GOT3 (cell line): ENCODE results near the gene ARHGAP42.

ENCODE experiments used
- DNase-seq: peaks from one replicate; lab custom pipeline; 2025; ENCODE audit warnings: mixed read lengths; lab: John Stamatoyannopoulos, UW

Gene ARHGAP42

GRCh38 chr11:100918551-100919500, 231.7 kb downstream of the ARHGAP42 start:
- no peak for DNase-seq

- no peak for DNase-seq
Measured at GRCh38 chr11:100920593-100920992, 233.5 kb downstream of the ARHGAP42 start.

GRCh38 chr11:100922121-100922520, 235.0 kb downstream of the ARHGAP42 start:
- DNase-seq: no peak

- DNase-seq: no peak
Measured at GRCh38 chr11:100923555-100923954, 236.5 kb downstream of the ARHGAP42 start.

DNA sequence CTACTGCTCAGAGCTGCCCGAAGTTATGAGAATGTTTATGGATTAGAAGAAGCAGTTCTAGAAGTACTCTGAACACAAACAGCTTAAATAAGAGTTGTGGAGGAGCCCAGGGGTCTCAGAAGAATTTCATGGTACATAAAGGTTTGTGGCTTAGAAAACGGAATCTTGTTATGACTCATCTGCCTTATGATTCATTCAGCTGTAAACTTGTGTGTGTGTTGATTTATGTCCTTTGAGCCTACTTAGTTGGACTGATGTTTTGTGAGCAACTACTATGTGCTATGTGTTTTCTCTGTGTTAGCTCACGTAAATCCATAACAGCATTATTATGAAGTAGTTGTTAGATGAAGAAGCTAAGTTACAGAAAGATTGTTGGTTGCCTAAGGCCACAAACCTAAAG, 238.8 kb downstream of the ARHGAP42 start:
- DNase-seq: no peak

GRCh38 chr11:100927579-100927978, 240.5 kb downstream of the ARHGAP42 start:
- DNase-seq: no peak

DNA sequence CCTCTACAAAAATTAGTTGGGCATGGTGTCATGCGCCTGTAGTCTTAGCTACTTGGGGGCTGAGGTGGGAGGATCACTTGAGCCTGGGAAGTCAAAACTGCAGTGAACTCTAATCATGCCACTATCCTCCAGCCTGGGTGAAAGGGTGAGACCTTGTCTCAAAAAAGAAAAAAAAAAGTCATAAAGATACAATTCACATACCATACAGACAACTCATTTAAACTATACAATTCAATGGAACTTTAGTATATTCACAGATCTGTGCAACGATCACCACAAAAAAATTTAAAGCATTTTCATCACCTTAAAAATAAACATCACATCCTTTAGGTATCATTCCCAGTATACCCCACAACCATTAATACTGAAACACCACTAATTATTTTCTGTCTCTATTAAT, 241.3 kb downstream of the ARHGAP42 start:
- no peak for DNase-seq

DNA sequence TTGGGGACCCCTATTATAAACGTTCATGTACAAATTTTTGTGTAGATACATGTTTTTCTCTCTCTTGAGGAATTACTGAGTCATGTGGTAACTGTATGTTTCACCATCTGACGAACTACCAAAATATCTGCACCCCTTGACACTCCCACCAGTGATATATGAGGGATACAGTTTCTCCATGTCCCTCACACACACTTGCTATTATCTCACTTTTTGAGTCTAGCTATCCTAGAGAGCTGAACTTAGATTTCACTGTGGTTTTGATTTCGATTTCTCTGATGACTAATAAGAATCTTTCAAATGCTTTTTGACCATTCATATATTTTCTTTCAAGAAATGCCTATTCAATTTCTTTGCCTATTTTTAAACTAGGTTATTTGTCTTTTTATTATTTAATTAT, 242.3 kb downstream of the ARHGAP42 start:
- DNase-seq: no peak

- no peak for DNase-seq
Measured at GRCh38 chr11:100930185-100930778, 243.2 kb downstream of the ARHGAP42 start.

DNA sequence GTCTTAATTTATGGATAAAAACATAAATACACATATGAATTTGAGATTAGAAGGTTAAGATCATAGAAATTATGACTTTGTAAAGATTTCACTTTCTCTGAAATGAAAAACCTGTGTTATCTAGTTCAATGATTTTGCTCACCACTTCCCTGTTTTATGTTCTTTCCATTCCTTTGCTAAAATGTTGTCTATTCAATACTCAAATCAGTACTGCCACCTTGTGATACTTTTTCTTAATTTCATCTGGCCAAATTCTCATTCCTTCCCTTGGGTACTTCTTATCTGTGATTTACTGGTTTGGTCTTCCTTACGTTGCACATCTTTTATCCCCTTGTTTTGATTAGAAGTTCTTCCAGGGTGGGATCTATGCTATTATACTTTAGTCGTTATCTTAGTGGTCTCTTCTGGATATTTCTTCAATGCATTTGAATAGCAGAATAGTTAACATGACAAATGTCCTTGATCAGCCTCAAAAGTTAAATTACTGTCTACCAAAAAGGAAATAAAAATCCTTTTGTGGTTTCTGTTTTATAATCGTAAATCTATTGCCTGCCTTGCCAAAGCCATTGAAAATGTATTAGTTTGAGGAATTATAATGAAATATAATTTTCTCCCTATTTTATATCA, 245.5 kb downstream of the ARHGAP42 start:
- no peak for DNase-seq

- no peak for DNase-seq
Measured at GRCh38 chr11:100936781-100937180, 249.7 kb downstream of the ARHGAP42 start.

DNA sequence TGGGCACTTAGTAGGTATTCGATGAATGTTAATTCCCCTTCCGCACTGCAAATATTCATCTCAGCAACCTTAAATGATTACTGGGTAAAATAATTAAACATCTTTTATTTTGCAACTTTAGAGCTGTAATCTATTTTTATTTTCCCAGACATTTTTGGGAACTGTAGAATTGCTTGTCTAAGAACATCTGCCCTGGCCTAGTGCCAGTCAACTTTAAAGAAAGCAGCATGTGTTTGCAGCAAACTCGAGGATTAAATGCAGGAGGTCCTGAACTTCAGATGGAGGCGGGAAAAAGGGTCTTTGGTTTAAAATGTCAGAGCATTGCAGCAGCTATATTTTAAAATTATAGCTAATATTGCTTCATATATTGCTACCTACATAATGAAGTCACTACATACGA, 252.5 kb downstream of the ARHGAP42 start:
- no peak for DNase-seq

GRCh38 chr11:100940111-100940510, 253.0 kb downstream of the ARHGAP42 start:
- DNase-seq: no peak

- DNase-seq: no peak
Measured at GRCh38 chr11:100941033-100941432, 253.9 kb downstream of the ARHGAP42 start.

DNA sequence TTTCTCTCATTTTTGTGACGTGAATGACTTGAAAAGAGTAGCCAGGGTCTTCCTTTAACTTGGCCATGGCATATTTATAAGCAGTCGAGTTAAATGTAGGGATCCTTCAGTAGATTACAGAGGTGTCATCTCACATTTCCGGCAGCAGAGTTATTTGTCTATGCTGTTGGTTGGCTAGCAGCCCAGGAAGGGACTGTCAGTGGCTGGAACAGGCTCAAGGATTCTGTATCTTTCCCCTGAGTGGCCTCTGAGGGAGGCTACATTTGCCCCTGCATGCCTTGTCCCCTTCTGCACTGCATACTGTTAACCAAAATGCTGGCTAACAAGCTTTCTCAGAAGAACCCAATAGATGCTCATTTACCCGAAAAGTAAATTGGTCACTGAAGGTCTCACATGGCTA, 254.9 kb downstream of the ARHGAP42 start:
- DNase-seq: no peak

DNA sequence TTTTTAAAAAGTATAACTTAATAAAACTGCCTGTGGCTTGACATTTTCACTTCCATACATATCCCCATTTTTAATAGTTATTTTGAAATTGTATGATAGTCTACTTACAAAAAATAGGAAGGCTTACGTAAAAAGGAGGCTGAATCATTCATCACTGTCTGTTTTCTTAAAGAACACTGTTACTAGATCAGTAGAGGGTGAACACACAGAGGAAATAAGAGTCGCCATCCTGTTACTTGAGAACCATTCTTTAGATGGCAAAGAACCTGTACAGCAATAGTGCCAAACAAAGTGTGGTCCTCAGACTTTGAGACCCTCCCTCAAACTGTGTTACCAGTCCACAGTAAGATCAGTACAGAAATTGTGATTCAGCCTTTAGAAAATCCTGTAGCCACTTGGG, 261.8 kb downstream of the ARHGAP42 start:
- DNase-seq: no peak

GRCh38 chr11:100949443-100949842, 262.4 kb downstream of the ARHGAP42 start:
- no peak for DNase-seq

DNA sequence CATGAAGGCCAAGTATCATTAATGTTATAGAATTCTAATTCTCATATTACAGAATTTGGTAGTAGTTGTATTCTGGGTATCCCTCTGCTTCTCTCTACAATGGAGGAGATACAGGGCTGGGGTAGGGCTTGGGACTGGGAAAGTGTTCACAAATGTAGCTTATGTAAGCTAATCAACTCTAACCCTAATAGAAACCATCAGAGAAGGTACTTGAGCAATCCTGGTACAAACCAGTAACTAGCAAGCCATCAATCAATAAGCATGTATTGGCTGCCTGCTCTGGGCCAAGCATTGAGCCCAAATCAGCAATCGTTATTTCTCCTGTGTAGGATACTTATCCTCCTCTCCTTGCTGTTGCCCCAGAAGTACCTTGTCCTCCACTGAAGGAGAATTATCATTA, 268.2 kb downstream of the ARHGAP42 start:
- no peak for DNase-seq

DNA sequence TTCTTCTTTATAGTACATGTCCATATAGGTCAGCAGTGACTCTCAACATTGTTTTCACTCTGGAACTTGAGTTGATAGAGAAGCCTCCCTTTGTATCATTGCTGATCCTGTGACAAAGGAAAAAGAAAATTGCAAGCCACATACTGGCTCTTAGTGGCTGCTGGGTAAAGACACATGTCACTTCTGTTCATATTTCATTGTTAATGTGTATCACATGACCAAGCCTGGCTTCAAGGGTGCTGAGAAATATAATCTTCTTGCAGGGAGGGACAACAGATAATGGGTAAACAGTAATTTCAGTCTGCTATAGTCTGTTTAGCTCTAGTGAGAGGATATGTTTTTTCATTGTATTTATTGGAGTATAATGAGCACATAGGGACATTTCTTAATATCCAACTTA, 269.3 kb downstream of the ARHGAP42 start:
- DNase-seq: no peak

DNA sequence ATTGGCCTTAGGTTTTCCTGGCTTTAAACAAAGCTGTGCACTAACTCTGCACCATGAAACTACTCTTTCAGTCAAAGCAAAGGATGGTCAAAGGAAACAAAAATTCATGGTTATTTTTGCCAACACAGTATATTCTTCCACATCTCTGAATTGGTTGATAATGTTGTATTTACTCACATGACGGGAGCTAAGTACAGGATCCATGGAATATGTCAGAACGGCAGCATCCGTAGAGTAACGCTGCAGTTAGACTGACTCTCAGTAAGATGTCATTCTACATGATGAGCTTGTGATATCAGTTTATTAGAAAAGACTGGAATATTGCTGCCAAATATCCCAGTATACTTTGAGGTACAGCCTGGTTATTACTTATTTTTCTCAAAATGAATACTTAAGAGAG, 270.4 kb downstream of the ARHGAP42 start:
- no peak for DNase-seq

GRCh38 chr11:100961633-100962032, 274.5 kb downstream of the ARHGAP42 start:
- DNase-seq: no peak

GRCh38 chr11:100963375-100963774, 276.3 kb downstream of the ARHGAP42 start:
- DNase-seq: no peak

DNA sequence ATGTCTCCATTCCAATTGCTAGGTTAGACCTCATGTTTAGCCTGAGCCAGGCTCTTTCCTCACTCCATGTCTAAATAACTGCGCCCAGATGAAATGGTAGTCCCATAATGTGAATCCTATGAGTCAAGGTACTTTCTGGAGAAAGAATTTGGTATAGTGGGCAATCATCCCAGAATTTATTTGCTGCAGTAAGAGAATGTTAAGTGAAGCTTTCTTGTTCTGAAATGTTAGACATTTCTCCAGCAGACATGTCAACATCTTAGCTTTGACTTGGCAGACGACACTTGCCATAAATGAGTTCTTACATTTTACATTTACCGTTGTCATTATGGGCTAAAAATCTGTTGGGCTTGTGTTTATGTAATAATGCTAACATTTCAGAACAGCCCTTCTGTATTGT, 277.3 kb downstream of the ARHGAP42 start:
- no peak for DNase-seq
